Fibroblast of lung (primary cell): ENCODE data around the gene CLIC2. TPM values are rescaled to one million over a fixed set of nuclear protein-coding genes. Genes with fewer than 3 reads are reported as not detected.

Experiments used
- DNase-seq, 2 donors: peaks; one replicate each; pipeline versions ENCODE4 v3.0.0 to v3.0.0-alpha.2; 2010; ENCODE audit warnings: low read depth in 2 of 2
- H2AFZ ChIP-seq: 2 replicates; pipeline ENCODE4 v1.5.1; 2012; ENCODE audit warnings: low read length, control low read depth, inconsistent platforms
- H3K27ac ChIP-seq: 2 replicates; pipeline ENCODE4 v1.5.1; 2011; ENCODE audit warnings: low read length, control low read depth; ENCODE audit not compliant: insufficient read depth
- H3K27me3 ChIP-seq: 2 replicates; pipeline ENCODE4 v1.5.1; 2011; ENCODE audit warnings: mild to moderate bottlenecking, low read length; ENCODE audit not compliant: control insufficient read depth, insufficient read depth
- H3K36me3 ChIP-seq: 2 replicates; pipeline ENCODE4 v1.5.1; 2011; ENCODE audit warnings: low read length; ENCODE audit not compliant: control insufficient read depth, insufficient read depth
- H3K4me1 ChIP-seq: 2 replicates; pipeline ENCODE4 v1.5.1; 2011; ENCODE audit warnings: low read length; ENCODE audit not compliant: control insufficient read depth, insufficient read depth; ENCODE audit errors: extremely low read depth
- H3K4me2 ChIP-seq: 2 replicates; pipeline ENCODE4 v1.5.1; 2011; ENCODE audit warnings: low read length, control low read depth; ENCODE audit not compliant: insufficient read depth; ENCODE audit errors: extremely low read depth
- H3K4me3 ChIP-seq, 4 experiments: fragments of 200-600 bp in 1 of 4; sonication (generic) in 1 of 4; replicated peaks in 1 of 4; 2 replicates each; pipeline ENCODE4 v1.5.1; 2011 to 2016; ENCODE audit warnings: low read length in 4 of 4, low read depth in 3 of 4, mild to moderate bottlenecking in 3 of 4, control low read depth in 2 of 4, inconsistent platforms in 1 of 4, mixed read lengths in 1 of 4; ENCODE audit not compliant: insufficient read depth in 1 of 4; ENCODE audit errors: control extremely low read depth in 1 of 4
- H3K79me2 ChIP-seq: 2 replicates; pipeline ENCODE4 v1.5.1; 2012; ENCODE audit warnings: mild to moderate bottlenecking, low read length, inconsistent platforms; ENCODE audit not compliant: control insufficient read depth, insufficient read depth
- H3K9ac ChIP-seq: 2 replicates; pipeline ENCODE4 v1.5.1; 2011; ENCODE audit warnings: mild to moderate bottlenecking, low read length, control low read depth; ENCODE audit not compliant: insufficient read depth
- H3K9me3 ChIP-seq: 2 replicates; pipeline ENCODE4 v1.5.1; 2012; ENCODE audit warnings: low read depth, low read length; ENCODE audit not compliant: control insufficient read depth, insufficient read depth
- H4K20me1 ChIP-seq: 2 replicates; pipeline ENCODE4 v1.5.1; 2011; ENCODE audit warnings: low read length; ENCODE audit not compliant: control insufficient read depth, insufficient read depth; ENCODE audit errors: extremely low read depth
- CTCF ChIP-seq, 2 donors: IDR thresholded peaks in 1 of 2; conservative IDR thresholded peaks in 1 of 2; 1 replicate in 1 of 2; 2 replicates in 1 of 2; pipeline ENCODE4 v1.5.1; 2011 to 2012; ENCODE audit warnings: low read length in 2 of 2, control low read depth in 1 of 2, inconsistent platforms in 1 of 2, low read depth in 1 of 2, mild to moderate bottlenecking in 1 of 2
- EZH2 ChIP-seq: IDR thresholded peaks from 2 replicates; pipeline ENCODE4 v1.5.1; 2012; ENCODE audit warnings: low read length, control low read depth, mild to moderate bottlenecking; ENCODE audit errors: missing control alignments
- polyA plus RNA-seq, 2 donors: library from polyadenylated mRNA; depleted of rRNA in 1 of 2; stranded (reverse) in 1 of 2; unstranded in 1 of 2; fragments of >200 nt; gene quantifications; 2 replicates each; pipeline ENCODE4 v1.2.1, GENCODE V29; 2011 to 2012; ENCODE audit warnings: missing spikeins in 1 of 2
- total RNA-seq: library from RNA; depleted of rRNA; stranded (reverse); fragments of >200 nt; gene quantifications from 2 replicates; pipeline ENCODE4 v1.2.1, GENCODE V29; 2014

Gene CLIC2
- total and polyA plus RNA-seq, 2 donors (not counting 1 experiment from before 2014, with no cell fraction given) = 3.3 to 11.7 TPM

- Histone ChIP-seq H3K4me3 (no peak overlapping the region), H3K27ac (no peak overlapping the region), H3K9me3 (no peaks in the 10 kb centered on the region), H3K4me1 (no peaks in the 10 kb centered on the region), H3K27me3 (no peaks in the 10 kb centered on the region), H3K79me2 (no peaks in the 10 kb centered on the region), H3K9ac (no peak overlapping the region), H3K36me3 (no peaks in the 10 kb centered on the region), H4K20me1 (no peaks in the 10 kb centered on the region), H3K4me2 (no peak overlapping the region), H2AFZ (no peak overlapping the region)
- no peak for DNase-seq
- TF ChIP-seq CTCF (conservative IDR thresholded peaks at IDR 0.05 in 1 of 2, IDR thresholded peaks at IDR 0.05 in 1 of 2; ENCODE audit: low read depth in 1 of 2, low read length in 2 of 2) (no peak), EZH2 (no peak)
Observed at GRCh38 chrX:155231163-155231562, 103.3 kb downstream of the CLIC2 start.

Other genes starting within 250 kb of the CLIC2 start
- 43.9 and 60.9 TPM in 2 replicates for gene VBP1, start 118.2 kb downstream of the CLIC2 start, total RNA-seq
- 63.9 and 67.8 TPM in 2 replicates for gene VBP1, start 118.2 kb downstream of the CLIC2 start, polyA plus RNA-seq
- 1.3 and 3.0 TPM in 2 replicates for gene RAB39B, start 70.1 kb downstream of the CLIC2 start, total RNA-seq
- gene RAB39B, start 70.1 kb downstream of the CLIC2 start, polyA plus RNA-seq = 0.12 and 0.79 TPM in 2 replicates
- gene F8A2, start 47.5 kb upstream of the CLIC2 start, total RNA-seq = not detected in 2 replicates
- gene F8A2, start 47.5 kb upstream of the CLIC2 start, polyA plus RNA-seq = not detected in 2 replicates
- 0.99 and 1.0 TPM in 2 replicates for gene F8A3, start 124.0 kb upstream of the CLIC2 start, total RNA-seq
- 0.27 TPM in 1 of 2 replicates, not detected in the other for gene F8A3, start 124.0 kb upstream of the CLIC2 start, polyA plus RNA-seq